NCI-H128 (cell line): ENCODE results near the gene SLC43A2.
"Not testable (repeated sequence)": the region's sequence is repeated elsewhere in the genome, so short reads cannot be mapped to it uniquely, and the experiment has no call there.

Experiments used
- DNase-seq: peaks from one replicate; lab custom pipeline; 2025; ENCODE audit not compliant: unreplicated experiment; lab: John Stamatoyannopoulos, UW

SLC43A2 gene

DNA sequence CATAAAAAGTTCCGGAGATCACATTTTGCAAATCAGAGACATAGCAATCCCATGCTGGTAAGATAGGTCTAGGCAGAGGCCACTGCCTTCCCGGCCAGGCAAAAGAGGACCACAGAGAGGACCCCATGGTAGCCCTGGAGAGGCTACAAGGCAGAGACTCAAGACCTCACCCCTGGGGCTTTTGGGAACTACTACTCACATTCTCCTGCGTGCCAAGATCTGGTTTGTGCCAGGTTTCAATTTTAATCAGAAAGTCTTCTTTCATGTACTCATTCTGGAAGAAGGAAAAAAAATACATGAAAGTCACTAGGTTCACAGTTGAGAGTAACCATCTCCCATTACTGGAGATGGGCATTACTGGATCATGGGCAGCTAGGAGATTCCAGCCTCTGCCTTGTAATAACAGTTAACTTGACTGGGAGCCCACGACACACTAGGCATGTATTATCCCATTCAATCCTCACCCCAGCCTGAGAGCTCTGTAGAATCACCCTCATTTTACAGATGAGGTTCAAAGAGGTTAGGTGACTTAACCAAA lies 87.2 kb downstream of the SLC43A2 start:
- no peak for DNase-seq

DNA sequence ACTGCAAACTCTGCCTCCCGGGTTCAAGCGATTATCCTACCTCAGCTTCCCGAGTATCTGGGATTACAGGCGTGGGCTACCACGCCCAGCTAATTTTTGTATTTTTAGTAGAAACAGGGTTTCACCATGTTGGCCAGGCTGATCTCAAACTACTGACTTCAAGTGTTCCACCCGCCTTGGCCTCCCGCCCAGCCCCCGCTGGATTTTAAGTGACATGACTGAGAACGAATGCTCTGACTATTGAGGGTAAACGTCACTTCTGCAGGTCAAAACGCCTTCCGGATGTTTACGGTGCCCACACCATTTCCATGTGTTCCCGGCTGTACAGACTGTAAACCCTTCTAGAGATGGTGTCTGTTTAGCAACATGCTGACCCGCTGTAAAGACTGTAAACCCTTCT lies 88.8 kb downstream of the SLC43A2 start:
- DNase-seq = no peak

DNA sequence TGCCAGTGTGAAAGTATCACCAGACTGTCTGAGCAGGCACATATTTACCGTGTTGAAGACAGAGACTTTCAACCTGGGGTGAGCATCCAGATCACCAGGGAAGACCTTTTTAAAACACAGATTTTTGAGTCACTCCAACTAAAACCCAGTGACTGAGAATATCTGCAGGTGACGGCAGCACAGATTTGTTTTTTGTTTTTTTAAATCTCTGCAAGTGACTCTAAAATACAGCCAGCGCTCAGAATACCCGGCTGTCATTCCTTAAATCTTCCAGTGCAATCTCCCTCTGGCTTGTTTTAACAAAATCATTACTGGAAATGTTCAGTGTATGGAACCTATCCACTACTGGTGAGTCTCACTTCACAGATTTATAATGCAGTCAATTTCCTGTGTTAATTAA lies 92.9 kb downstream of the SLC43A2 start:
- DNase-seq = no peak

- DNase-seq = no peak
Measured at GRCh38 chr17:1533661-1534325, 94.8 kb downstream of the SLC43A2 start.

- no peak for DNase-seq
Measured at GRCh38 chr17:1532836-1533602, 95.6 kb downstream of the SLC43A2 start.

DNA sequence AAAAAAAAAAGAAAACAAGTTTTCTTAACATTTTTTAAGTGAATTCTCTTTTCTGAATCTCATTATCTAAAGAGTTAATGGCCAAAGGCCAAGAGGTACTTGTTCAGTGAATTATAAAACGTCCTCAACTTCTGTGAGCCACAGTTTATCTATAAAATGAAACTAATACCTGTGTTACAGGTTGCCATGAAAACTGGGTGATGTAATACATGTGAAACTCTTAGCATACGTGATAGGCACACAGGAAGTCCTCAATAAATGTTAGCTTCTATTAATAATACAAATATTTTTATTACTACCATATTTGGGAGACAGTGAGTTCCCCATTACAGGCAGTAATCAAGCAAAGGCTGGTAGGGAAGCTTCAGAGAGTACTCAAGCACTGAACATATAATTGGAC lies 98.8 kb downstream of the SLC43A2 start:
- DNase-seq = no peak

- DNase-seq = not testable (repeated sequence)
Measured at GRCh38 chr17:1526876-1527275, 101.8 kb downstream of the SLC43A2 start.

- DNase-seq = no peak
Measured at GRCh38 chr17:1522626-1523025, 106.0 kb downstream of the SLC43A2 start.

- DNase-seq = no peak
Measured at GRCh38 chr17:1521086-1521640, 107.5 kb downstream of the SLC43A2 start.

DNA sequence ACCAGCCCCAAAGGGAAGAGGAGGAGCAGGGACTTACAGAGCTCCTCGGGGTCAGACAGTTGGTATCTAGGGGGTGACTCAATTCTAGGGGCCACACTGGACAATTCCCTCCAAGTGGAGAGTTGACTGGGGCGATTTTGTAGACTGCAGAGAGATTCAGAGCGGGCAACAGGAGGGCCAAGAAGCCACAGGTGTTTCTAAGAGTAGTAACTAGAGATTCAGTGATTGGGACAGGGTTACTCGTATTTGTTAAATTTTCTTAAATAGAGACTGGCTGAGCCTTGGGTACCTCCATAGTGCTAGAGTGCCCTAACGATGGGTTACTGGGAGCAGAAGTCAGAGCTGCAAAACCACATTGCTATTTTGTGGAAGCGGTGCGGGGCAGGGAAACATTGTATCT lies 109.0 kb downstream of the SLC43A2 start:
- no peak for DNase-seq
